ENCODE results near the gene FKBP5.

DNA sequence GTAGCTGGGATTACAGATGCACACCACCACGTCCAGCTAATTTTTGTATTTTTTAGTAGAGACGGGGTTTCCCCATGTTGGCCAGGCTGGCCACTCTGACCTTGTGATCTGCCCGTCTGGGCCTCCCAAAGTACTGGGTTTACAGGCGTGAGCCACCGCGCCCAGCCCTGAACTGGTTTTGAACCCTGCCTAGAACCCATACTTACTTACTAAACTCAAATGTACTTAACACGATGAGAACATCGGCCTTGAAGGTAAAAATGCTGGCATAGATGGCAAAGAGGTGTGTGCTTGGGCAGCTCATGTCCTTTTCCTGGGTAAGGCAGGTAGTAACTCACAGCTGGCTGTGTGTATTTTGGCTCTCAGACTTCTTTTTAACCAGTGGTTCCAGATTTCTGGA lies 44.9 kb upstream of the FKBP5 start:
- TF ChIP-seq, protein P1, sequence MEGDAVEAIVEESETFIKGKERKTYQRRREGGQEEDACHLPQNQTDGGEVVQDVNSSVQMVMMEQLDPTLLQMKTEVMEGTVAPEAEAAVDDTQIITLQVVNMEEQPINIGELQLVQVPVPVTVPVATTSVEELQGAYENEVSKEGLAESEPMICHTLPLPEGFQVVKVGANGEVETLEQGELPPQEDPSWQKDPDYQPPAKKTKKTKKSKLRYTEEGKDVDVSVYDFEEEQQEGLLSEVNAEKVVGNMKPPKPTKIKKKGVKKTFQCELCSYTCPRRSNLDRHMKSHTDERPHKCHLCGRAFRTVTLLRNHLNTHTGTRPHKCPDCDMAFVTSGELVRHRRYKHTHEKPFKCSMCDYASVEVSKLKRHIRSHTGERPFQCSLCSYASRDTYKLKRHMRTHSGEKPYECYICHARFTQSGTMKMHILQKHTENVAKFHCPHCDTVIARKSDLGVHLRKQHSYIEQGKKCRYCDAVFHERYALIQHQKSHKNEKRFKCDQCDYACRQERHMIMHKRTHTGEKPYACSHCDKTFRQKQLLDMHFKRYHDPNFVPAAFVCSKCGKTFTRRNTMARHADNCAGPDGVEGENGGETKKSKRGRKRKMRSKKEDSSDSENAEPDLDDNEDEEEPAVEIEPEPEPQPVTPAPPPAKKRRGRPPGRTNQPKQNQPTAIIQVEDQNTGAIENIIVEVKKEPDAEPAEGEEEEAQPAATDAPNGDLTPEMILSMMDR (IDR thresholded peaks at IDR 0.05), result no peak
- TF ChIP-seq POLR2A (IDR thresholded peaks at IDR 0.05), result no peak
